8988T (cell line): ENCODE data around the gene OSMR.

Experiments
- DNase-seq: peaks from one replicate; pipeline ENCODE4 v3.0.0; 2011

Gene OSMR

GRCh38 chr5:38932854-38933408 lies 87.1 kb downstream of the OSMR start:
- DNase-seq, result no peak

GRCh38 chr5:38935437-38935836 lies 89.6 kb downstream of the OSMR start:
- DNase-seq, result no peak

- no peak for DNase-seq
These were observed 90.5 kb downstream of the OSMR start for GRCh38 chr5:38936269-38936668.

GRCh38 chr5:38938424-38938823 lies 92.6 kb downstream of the OSMR start:
- no peak for DNase-seq

- DNase-seq, result no peak
These were observed 93.2 kb downstream of the OSMR start for GRCh38 chr5:38938973-38939372.

GRCh38 chr5:38940230-38940858 lies 94.5 kb downstream of the OSMR start:
- DNase-seq, result no peak

- no peak for DNase-seq
These were observed 96.1 kb downstream of the OSMR start for GRCh38 chr5:38941912-38942311.

GRCh38 chr5:38944282-38944681 lies 98.5 kb downstream of the OSMR start:
- DNase-seq, result no peak

- DNase-seq, result no peak
These were observed 102.7 kb downstream of the OSMR start for GRCh38 chr5:38948501-38948900.

GRCh38 chr5:38953426-38954012 lies 107.7 kb downstream of the OSMR start:
- DNase-seq, result no peak

- no peak for DNase-seq
These were observed 115.9 kb downstream of the OSMR start for GRCh38 chr5:38961691-38962090.

- no peak for DNase-seq
These were observed 122.9 kb downstream of the OSMR start for GRCh38 chr5:38968665-38969064.

GRCh38 chr5:38978036-38978435 lies 132.2 kb downstream of the OSMR start:
- no peak for DNase-seq

- no peak for DNase-seq
These were observed 133.7 kb downstream of the OSMR start for GRCh38 chr5:38979535-38979934.
